Peyer's patch (tissue), 4 donors: Measurements from ENCODE around the gene PRPF38A. TPM values are rescaled to one million over a fixed set of nuclear protein-coding genes. Genes with fewer than 3 reads are reported as not detected.

ENCODE experiments used
- DNase-seq, 3 donors: peaks; one replicate each; pipeline ENCODE4 v3.0.0-alpha.2; 2017 to 2019
- H3K27ac ChIP-seq, 4 donors: fragments of 200-600 bp; sonication (generic); one replicate each; pipeline ENCODE4 v1.5.1; 2016 to 2019
- H3K27me3 ChIP-seq, 2 donors: fragments of 200-600 bp; sonication (generic); one replicate each; pipeline ENCODE4 v1.5.1; 2019
- H3K36me3 ChIP-seq, 3 donors: fragments of 200-600 bp; sonication (generic); one replicate each; pipeline ENCODE4 v1.5.1; 2016 to 2019
- H3K4me1 ChIP-seq, 4 donors: fragments of 200-600 bp; sonication (generic); one replicate each; pipeline ENCODE4 v1.5.1; 2016 to 2019
- H3K4me3 ChIP-seq, 4 donors: fragments of 200-600 bp; sonication (generic); 1 replicate in 3 of 4; 2 replicates in 1 of 4; pipeline ENCODE4 v1.5.1; 2016 to 2019; ENCODE audit warnings: mild to moderate bottlenecking in 1 of 4
- H3K9me3 ChIP-seq, 4 donors: fragments of 200-600 bp; sonication (generic); one replicate each; pipeline ENCODE4 v1.5.1; 2016 to 2019; ENCODE audit warnings: mild to moderate bottlenecking in 1 of 4
- CTCF ChIP-seq, 6 experiments: fragments of 450-650 bp in 4 of 6; fragments of 200-600 bp in 2 of 6; sonication (generic) in 1 of 6; IDR thresholded peaks; one replicate each; pipeline ENCODE4 v1.5.1; 2017 to 2019; ENCODE audit warnings: antibody characterized with exemption in 6 of 6, mild to moderate bottlenecking in 3 of 6, moderate library complexity in 1 of 6
- POLR2A ChIP-seq, 2 donors: fragments of 450-650 bp; IDR thresholded peaks; one replicate each; pipeline ENCODE4 v1.5.1; 2017; ENCODE audit warnings: antibody characterized with exemption in 2 of 2, mild to moderate bottlenecking in 2 of 2, moderate library complexity in 2 of 2
- total RNA-seq, 4 donors: library from RNA; depleted of rRNA; stranded (reverse); fragments of >200 nt; gene quantifications; one replicate each; pipeline ENCODE4 v1.1.0, GENCODE V29; 2016

The PRPF38A gene
- total RNA-seq = 10 to 100 TPM; 14.2 to 20.6 (median 18.7) TPM

DNA sequence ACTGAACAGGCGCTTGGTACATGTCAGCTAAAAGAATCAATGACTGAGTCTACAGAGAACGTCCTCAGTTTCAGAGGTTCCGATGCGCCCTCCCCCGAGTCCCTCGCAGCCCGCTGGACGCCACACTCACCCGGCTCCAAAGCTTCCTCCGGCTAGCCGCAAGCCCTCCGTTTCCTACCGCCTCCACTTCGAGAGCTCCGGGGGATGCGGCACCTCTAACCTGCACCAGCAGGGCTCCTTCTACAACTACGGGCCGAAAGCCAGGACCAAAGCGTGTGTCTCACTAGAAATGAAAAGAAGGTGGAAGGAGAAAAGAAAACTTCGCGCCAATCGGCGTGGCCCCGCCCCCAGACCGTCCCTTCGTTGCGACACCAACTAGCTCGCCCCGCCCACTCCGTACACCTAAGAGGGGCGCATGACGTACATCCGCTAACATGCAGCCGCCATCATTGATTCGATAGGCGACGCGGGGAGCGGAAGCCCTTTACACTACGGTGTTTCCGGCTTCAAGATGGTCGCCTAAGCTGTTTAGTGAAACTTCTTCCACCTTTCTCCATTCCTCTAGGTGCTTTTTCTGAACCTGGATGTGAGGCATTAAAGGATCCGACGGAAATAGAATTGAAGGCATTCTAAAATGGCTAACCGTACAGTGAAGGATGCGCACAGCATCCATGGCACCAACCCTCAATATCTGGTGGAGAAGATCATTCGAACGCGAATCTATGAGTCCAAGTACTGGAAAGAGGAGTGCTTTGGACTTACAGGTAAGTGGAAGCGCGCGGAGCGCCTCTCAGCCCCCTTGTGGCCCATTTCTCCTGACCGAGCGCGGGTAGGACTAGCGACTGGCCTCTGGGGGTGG, at the start of gene PRPF38A, which contains the start of gene ORC1:
Gene PRPF38A, plus strand, starts transcription at position 487 of the 859 bp plus-strand sequence. Its CDS starts 148 bp downstream, at position 635.
Gene ORC1, minus strand, starts transcription at position 308 of the 859 bp plus-strand sequence. CDS start 2,200 bp downstream, outside the sequence.
- H3K27ac ChIP-seq = peak within 1 kb of the TSS; percentile 86 to 95 (median 93)
- peak within 1 kb of the TSS; percentile 72 to 86 (median 78) for H3K4me3 ChIP-seq
- H3K36me3 ChIP-seq = peaks cover 0 to 28% (median 0%) of the 10 kb centered on the region in 3 donors
- H3K4me1 ChIP-seq = peaks cover 0 to 28% (median 8%) of the 10 kb centered on the region in 4 donors
- TF ChIP-seq CTCF (IDR thresholded peaks at IDR 0.05) (peak in 4 of 6 experiments; percentile 33 to 70 (median 62)), POLR2A (IDR thresholded peaks at IDR 0.05) (peak; percentile 66 to 73)
- no peaks in the 10 kb centered on the region for H3K9me3 ChIP-seq
- DNase-seq = peak; percentile 98 to 100 (median 99)
- no peaks in the 10 kb centered on the region for H3K27me3 ChIP-seq

- no peaks in the 10 kb centered on the region for H3K27me3 ChIP-seq
- H3K4me3 ChIP-seq = no peak overlapping the region
- H3K27ac ChIP-seq = no peak overlapping the region
- DNase-seq = no peak
- H3K4me1 ChIP-seq = no peaks in the 10 kb centered on the region
- TF ChIP-seq POLR2A (IDR thresholded peaks at IDR 0.05) = no peak
- TF ChIP-seq CTCF (IDR thresholded peaks at IDR 0.05) = no peak
- H3K36me3 ChIP-seq = peaks cover 0 to 88% (median 5%) of the 10 kb centered on the region in 3 donors
- no peaks in the 10 kb centered on the region for H3K9me3 ChIP-seq
Observed at GRCh38 chr1:52355436-52355835, 49.0 kb upstream of the PRPF38A start.

GRCh38 chr1:52355847-52356505, 48.4 kb upstream of the PRPF38A start:
- Histone ChIP-seq H3K27ac (no peak overlapping the region), H3K27me3 (no peaks in the 10 kb centered on the region), H3K4me3 (no peak overlapping the region), H3K36me3 (peaks cover 0 to 89% (median 5%) of the 10 kb centered on the region in 3 donors), H3K4me1 (no peaks in the 10 kb centered on the region), H3K9me3 (no peaks in the 10 kb centered on the region)
- TF ChIP-seq POLR2A (IDR thresholded peaks at IDR 0.05) = no peak
- no peak for TF ChIP-seq CTCF (IDR thresholded peaks at IDR 0.05)
- DNase-seq = no peak

DNA sequence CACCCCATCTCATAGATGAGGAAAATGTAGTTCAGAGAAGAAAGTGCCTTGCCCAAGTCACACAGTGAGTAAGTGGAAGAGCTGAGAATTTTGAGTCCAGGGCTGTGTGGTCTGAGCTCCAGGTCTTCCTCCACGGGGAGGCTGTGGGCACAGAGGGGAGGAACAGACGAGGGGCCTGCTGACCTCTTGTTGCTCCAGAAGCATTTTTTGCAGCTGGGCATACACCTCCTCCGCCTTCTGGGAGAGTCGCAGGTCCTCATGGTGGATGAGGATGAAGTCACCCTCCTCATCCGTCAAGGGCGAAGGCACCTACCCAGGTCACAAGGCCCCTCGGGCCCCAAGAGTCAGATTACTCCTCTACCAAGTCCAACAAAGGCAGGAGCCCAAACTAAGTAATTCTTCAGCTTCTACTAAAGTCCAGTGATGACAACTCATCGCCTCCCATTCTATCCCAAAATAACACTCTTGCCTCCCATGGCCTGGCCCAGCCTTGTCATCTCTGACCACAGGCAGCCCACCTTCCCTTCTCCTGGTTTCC, 47.5 kb upstream of the PRPF38A start:
- H3K27me3 ChIP-seq = no peaks in the 10 kb centered on the region
- peaks cover 0 to 96% (median 5%) of the 10 kb centered on the region in 3 donors for H3K36me3 ChIP-seq
- no peak overlapping the region for H3K4me3 ChIP-seq

More for the DNA sequence above, 47.5 kb upstream of the PRPF38A start:
- H3K4me1 ChIP-seq = no peaks in the 10 kb centered on the region
- no peak for DNase-seq
- H3K27ac ChIP-seq = no peak overlapping the region
- no peaks in the 10 kb centered on the region for H3K9me3 ChIP-seq
- TF ChIP-seq CTCF (IDR thresholded peaks at IDR 0.05) (no peak), POLR2A (IDR thresholded peaks at IDR 0.05) (no peak)
